ENCODE measurements around the gene AUTS2.

DNA sequence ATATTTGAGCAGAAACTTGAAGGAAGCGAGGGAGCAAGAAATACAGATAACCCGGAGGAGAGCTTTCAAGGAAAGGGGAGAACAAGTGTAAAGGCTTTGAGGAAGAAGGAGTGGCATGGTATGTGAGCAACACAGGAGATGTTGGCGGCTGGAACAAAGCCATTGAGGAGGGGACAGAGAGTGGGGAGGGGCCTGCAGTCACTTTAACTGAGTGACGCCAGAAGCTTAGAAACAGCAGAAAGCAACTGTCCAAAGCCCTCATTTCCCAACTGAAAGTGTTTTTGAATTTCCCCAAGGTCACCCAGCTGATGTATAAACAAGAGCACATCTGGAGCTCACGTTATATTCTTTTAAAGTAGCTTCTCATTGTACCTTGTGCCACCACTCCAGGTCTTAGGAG lies 19.1 kb downstream of the AUTS2 start:
- TF ChIP-seq EZH2 (IDR thresholded peaks at IDR 0.05; ENCODE audit: insufficient read depth, poor library complexity, severe bottlenecking) (no peak), EZH2phosphoT487 (IDR thresholded peaks at IDR 0.05; ENCODE audit: insufficient read depth, low read depth) (no peak)

Data from GM23248 (cell line).